GM12878 (cell line): ENCODE data around the gene METTL3. TPM values are rescaled to one million over a fixed set of nuclear protein-coding genes. Genes with fewer than 3 reads are reported as not detected.

ENCODE experiments used
- ATF7 ChIP-seq: fragments of 450-650 bp; IDR thresholded peaks from 2 replicates; pipeline ENCODE4 v1.6.1; 2016; ENCODE audit warnings: low read depth, mild to moderate bottlenecking
- BACH1 ChIP-seq: fragments of 450-650 bp; IDR thresholded peaks from 2 replicates; pipeline ENCODE4 v1.6.1; 2017; ENCODE audit warnings: mild to moderate bottlenecking, borderline replicate concordance
- BCLAF1 ChIP-seq: fragments of 450-650 bp; IDR thresholded peaks from 2 replicates; pipeline ENCODE4 v1.6.1; 2017; ENCODE audit warnings: antibody characterized with exemption, mild to moderate bottlenecking, moderate library complexity
- BMI1 ChIP-seq: fragments of 450-650 bp; IDR thresholded peaks from 2 replicates; pipeline ENCODE4 v1.6.1; 2016; ENCODE audit warnings: mild to moderate bottlenecking, moderate library complexity, borderline replicate concordance
- CTCF ChIP-seq, 3 experiments: IDR thresholded peaks in 2 of 3; conservative IDR thresholded peaks in 1 of 3; 2 replicates each; pipeline ENCODE4 v1.5.1; 2011; ENCODE audit warnings: low read depth in 3 of 3, low read length in 3 of 3, mild to moderate bottlenecking in 3 of 3, control low read depth in 2 of 3, moderate library complexity in 2 of 3, inconsistent platforms in 1 of 3, mixed read lengths in 1 of 3; ENCODE audit not compliant: control insufficient read depth in 2 of 3, insufficient read depth in 1 of 3; ENCODE audit errors: extremely low read depth in 1 of 3
- E2F8 ChIP-seq: fragments of 450-650 bp; IDR thresholded peaks from 2 replicates; pipeline ENCODE4 v1.6.1; 2018; ENCODE audit warnings: mild to moderate bottlenecking, low read depth, moderate library complexity; ENCODE audit not compliant: partially characterized antibody
- GABPA ChIP-seq: IDR thresholded peaks from 2 replicates; pipeline ENCODE4 v1.6.1; 2014; ENCODE audit warnings: antibody characterized with exemption, low read depth, mild to moderate bottlenecking, inconsistent platforms
- LARP7 ChIP-seq: fragments of 450-650 bp; IDR thresholded peaks from 2 replicates; pipeline ENCODE4 v1.6.1; 2017; ENCODE audit warnings: mild to moderate bottlenecking
- MLLT1 ChIP-seq: fragments of 450-650 bp; IDR thresholded peaks from 2 replicates; pipeline ENCODE4 v1.6.1; 2016; ENCODE audit warnings: mild to moderate bottlenecking
- MTA2 ChIP-seq: fragments of 450-650 bp; IDR thresholded peaks from 2 replicates; pipeline ENCODE4 v1.6.1; 2016; ENCODE audit warnings: low read depth, mild to moderate bottlenecking, moderate library complexity
- NBN ChIP-seq: fragments of 450-650 bp; IDR thresholded peaks from 2 replicates; pipeline ENCODE4 v1.6.1; 2016
- NR2F1 ChIP-seq: fragments of 450-650 bp; conservative IDR thresholded peaks from 2 replicates; pipeline ENCODE4 v1.6.1; 2017; ENCODE audit warnings: mild to moderate bottlenecking
- RUNX3 ChIP-seq: IDR thresholded peaks from 2 replicates; pipeline ENCODE4 v1.6.1; 2012; ENCODE audit warnings: low read length, inconsistent platforms
- SIX5 ChIP-seq: IDR thresholded peaks from 2 replicates; pipeline ENCODE4 v1.6.1; 2011; ENCODE audit warnings: mild to moderate bottlenecking, low read depth, low read length, moderate library complexity; ENCODE audit not compliant: severe bottlenecking
- SMC3 ChIP-seq: IDR thresholded peaks from 2 replicates; pipeline ENCODE4 v1.6.1; 2011; ENCODE audit warnings: low read length, improper control_type of control experiment, borderline replicate concordance
- SPI1 ChIP-seq: IDR thresholded peaks from 2 replicates; pipeline ENCODE4 v1.6.1; 2011; ENCODE audit warnings: low read depth, mild to moderate bottlenecking, low read length, moderate library complexity, borderline replicate concordance; ENCODE audit not compliant: insufficient read depth
- SREBF2 ChIP-seq: IDR thresholded peaks from 2 replicates; pipeline ENCODE4 v1.6.1; 2012; ENCODE audit warnings: mild to moderate bottlenecking, low read length
- TAF1 ChIP-seq: IDR thresholded peaks from 2 replicates; pipeline ENCODE4 v1.6.1; 2011; ENCODE audit warnings: mild to moderate bottlenecking, low read depth, low read length, borderline replicate concordance
- TBL1XR1 ChIP-seq: IDR thresholded peaks from 2 replicates; pipeline ENCODE4 v1.6.1; 2012; ENCODE audit warnings: low read depth, low read length, improper control_type of control experiment
- ZNF217 ChIP-seq: fragments of 450-650 bp; IDR thresholded peaks from 2 replicates; pipeline ENCODE4 v1.6.1; 2017; ENCODE audit warnings: antibody characterized with exemption, mild to moderate bottlenecking
- ZNF274 ChIP-seq: IDR thresholded peaks from one replicate; pipeline ENCODE4 v1.8.0; 2011; ENCODE audit not compliant: insufficient read length, insufficient read depth
- polyA plus RNA-seq, 11 experiments: library from polyadenylated mRNA; depleted of rRNA in 4 of 11; unstranded in 6 of 11; stranded (reverse) in 5 of 11; fragments of >200 nt; fragmentation: Nextera tagmentation in 4 of 11; fragmentation: Illumina TruSeq in 1 of 11; extraction: Ambion mirVana in 4 of 11; extraction: Trizol in 1 of 11; gene quantifications; 1 replicate in 1 of 11; 2 replicates in 10 of 11; pipeline versions ENCODE4 v1.2.1 to v1.2.3, GENCODE V29; 2011 to 2016; ENCODE audit warnings: inconsistent platforms in 2 of 11, missing spikeins in 2 of 11, low read depth in 1 of 11
- total RNA-seq, 4 experiments: library from RNA; depleted of rRNA in 3 of 4; stranded (reverse); fragments of >200 nt in 3 of 4; fragmentation: Illumina TruSeq in 1 of 4; extraction: Trizol in 1 of 4; gene quantifications; 2 replicates each; pipeline versions ENCODE4 v1.2.1 to v1.2.3, GENCODE V29; 2013 to 2021

The METTL3 gene
- total and polyA plus RNA-seq, 10 of the 15 experiments (the other 5 are each of a cell fraction or from before 2014, with no cell fraction given) = 32.8 to 165 (median 65.5) TPM

- TF ChIP-seq BCLAF1 = no peak
- TF ChIP-seq RUNX3 = peak; percentile 48; the same call in 1 of the 2 replicates
- TF ChIP-seq MTA2 = no peak
- TF ChIP-seq SREBF2 = no peak
- TF ChIP-seq SIX5 = peak; percentile 50
- TF ChIP-seq MLLT1 = no peak
- TF ChIP-seq ATF7 = peak; percentile 64
- TF ChIP-seq SMC3 = peak; percentile 27; the same call in 1 of the 2 replicates
- TF ChIP-seq E2F8 = no peak
- peak; percentile 76 for TF ChIP-seq TBL1XR1
- TF ChIP-seq NBN = peak; percentile 60; the same call in 1 of the 2 replicates
- TF ChIP-seq BMI1 = no peak
- no peak for TF ChIP-seq ZNF274
- TF ChIP-seq LARP7 = peak; percentile 17; the same call in 1 of the 2 replicates
- TF ChIP-seq NR2F1 = 0 out of 2 replicates have a peak, but pooled peaks have one; percentile 13
- TF ChIP-seq BACH1 = 0 out of 2 replicates have a peak, but pooled peaks have one; percentile 41
- peak; percentile 80 for TF ChIP-seq GABPA
- TF ChIP-seq ZNF217 = no peak
- 0 out of 2 replicates have a peak, but pooled peaks have one; percentile 15 for TF ChIP-seq SPI1
- peak; percentile 60 to 79 (median 79) for TF ChIP-seq CTCF (IDR thresholded peaks at IDR 0.05 in 2 of 3, conservative IDR thresholded peaks at IDR 0.05 in 1 of 3; ENCODE audit: control insufficient read depth in 2 of 3, extremely low read depth in 1 of 3, insufficient read depth in 1 of 3, low read depth in 3 of 3, low read length in 3 of 3)
- TF ChIP-seq TAF1 = peak; percentile 70
Measured at GRCh38 chr14:21455912-21456667, 55.0 kb downstream of the METTL3 start, which contains the start of gene CHD8 (continued).
